Brain microvascular endothelial cell (primary cell): ENCODE measurements around the gene METTL25B.

Source experiments
- DNase-seq: peaks from one replicate; pipeline ENCODE4 v3.0.0-alpha.2; 2020
- H3K27ac ChIP-seq: fragments of 250-450 bp; sonication (Bioruptor Pico); 2 replicates; pipeline ENCODE4 v1.5.1; 2020; ENCODE audit warnings: mild to moderate bottlenecking, moderate library complexity
- H3K27me3 ChIP-seq: fragments of 250-450 bp; sonication (Bioruptor Pico); replicated peaks from 2 replicates; pipeline ENCODE4 v1.5.1; 2020; ENCODE audit warnings: mild to moderate bottlenecking
- H3K36me3 ChIP-seq: fragments of 250-450 bp; sonication (Bioruptor Pico); replicated peaks from 2 replicates; pipeline ENCODE4 v1.5.1; 2020; ENCODE audit warnings: mild to moderate bottlenecking
- H3K4me3 ChIP-seq: 2 replicates; pipeline ENCODE4 v1.5.1; 2011; ENCODE audit warnings: low read depth, mild to moderate bottlenecking, control low read depth, low read length, moderate library complexity
- in situ Hi-C: cut with HindIII; loops from 2 replicates; pipeline ENCODE4 v1.10.0; 2017; ENCODE audit warnings: low sequenced_read_pairs, low pct_ligation_motif_present
- TF ChIP-seq, protein P1 (sequence below): IDR thresholded peaks from 2 replicates; pipeline ENCODE4 v1.5.1; 2011; ENCODE audit warnings: low read depth, mild to moderate bottlenecking, moderate library complexity, low read length, control low read depth, inconsistent platforms; ENCODE audit errors: missing control alignments

Gene METTL25B

DNA sequence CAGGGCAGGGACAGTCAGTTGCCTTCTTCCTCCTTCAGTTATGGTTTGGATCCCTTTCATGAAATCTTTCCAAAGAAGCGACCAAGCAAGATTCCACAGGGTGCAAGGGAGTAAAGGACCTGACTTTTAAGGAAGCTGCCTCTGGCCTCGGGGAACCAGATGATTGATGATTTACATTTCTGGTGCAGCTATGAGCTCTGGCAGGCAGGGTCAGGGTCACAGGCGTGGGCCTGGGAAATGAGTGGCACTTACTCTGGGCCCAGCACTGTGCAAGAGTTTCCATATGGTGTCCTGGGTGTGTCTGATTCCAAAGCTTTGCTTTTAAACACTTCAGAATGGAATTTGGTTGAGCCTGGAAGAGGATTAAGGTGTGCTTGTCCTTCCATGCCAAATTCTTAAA is 15.6 kb upstream of the METTL25B start:
- Histone ChIP-seq H3K4me3 (no peak overlapping the region), H3K36me3 (no peaks in the 10 kb centered on the region), H3K27ac (no peak overlapping the region), H3K27me3 (no peaks in the 10 kb centered on the region)
- TF ChIP-seq, protein P1, sequence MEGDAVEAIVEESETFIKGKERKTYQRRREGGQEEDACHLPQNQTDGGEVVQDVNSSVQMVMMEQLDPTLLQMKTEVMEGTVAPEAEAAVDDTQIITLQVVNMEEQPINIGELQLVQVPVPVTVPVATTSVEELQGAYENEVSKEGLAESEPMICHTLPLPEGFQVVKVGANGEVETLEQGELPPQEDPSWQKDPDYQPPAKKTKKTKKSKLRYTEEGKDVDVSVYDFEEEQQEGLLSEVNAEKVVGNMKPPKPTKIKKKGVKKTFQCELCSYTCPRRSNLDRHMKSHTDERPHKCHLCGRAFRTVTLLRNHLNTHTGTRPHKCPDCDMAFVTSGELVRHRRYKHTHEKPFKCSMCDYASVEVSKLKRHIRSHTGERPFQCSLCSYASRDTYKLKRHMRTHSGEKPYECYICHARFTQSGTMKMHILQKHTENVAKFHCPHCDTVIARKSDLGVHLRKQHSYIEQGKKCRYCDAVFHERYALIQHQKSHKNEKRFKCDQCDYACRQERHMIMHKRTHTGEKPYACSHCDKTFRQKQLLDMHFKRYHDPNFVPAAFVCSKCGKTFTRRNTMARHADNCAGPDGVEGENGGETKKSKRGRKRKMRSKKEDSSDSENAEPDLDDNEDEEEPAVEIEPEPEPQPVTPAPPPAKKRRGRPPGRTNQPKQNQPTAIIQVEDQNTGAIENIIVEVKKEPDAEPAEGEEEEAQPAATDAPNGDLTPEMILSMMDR, result no peak
- DNase-seq, result no peak
- in situ Hi-C loops, result no loop called here

GRCh38 chr1:156714830-156715229 is 13.4 kb upstream of the METTL25B start:
- Histone ChIP-seq H3K36me3 (no peaks in the 10 kb centered on the region), H3K4me3 (no peak overlapping the region), H3K27ac (no peak overlapping the region), H3K27me3 (no peaks in the 10 kb centered on the region)
- in situ Hi-C loops, result no loop called here
- TF ChIP-seq, protein P1, result no peak
- no peak for DNase-seq

GRCh38 chr1:156717351-156717750 is 10.9 kb upstream of the METTL25B start:
- Histone ChIP-seq H3K27me3 (no peaks in the 10 kb centered on the region), H3K27ac (no peak overlapping the region), H3K36me3 (peaks cover 14% of the 10 kb centered on the region), H3K4me3 (no peak overlapping the region)
- TF ChIP-seq, protein P1, result no peak
- no peak for DNase-seq
- in situ Hi-C loops, result no loop called here

DNA sequence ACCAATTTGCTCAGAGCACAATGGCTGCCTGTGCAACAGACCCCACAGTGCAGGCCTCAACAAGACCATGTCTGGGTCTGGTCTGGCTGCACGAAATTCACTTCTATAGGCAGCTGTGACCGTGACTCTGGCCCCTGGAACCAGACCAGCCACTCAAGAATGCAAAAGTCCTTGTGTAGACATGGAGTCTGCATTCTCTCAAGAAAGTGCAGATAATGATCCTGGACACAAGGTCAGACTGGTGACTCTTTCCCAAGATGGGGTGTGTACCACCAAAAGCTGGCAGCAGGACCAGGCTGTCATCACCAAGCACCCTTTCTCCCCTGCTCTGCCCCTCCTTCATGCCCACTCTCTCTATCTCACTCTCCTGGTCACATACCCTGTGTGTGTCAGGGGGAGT is 7.1 kb upstream of the METTL25B start:
- TF ChIP-seq, protein P1, result no peak
- in situ Hi-C loops, result no loop called here
- peaks cover 34% of the 10 kb centered on the region for H3K36me3 ChIP-seq
- DNase-seq, result no peak
- H3K4me3 ChIP-seq, result no peak overlapping the region
- H3K27ac ChIP-seq, result no peak overlapping the region
- no peaks in the 10 kb centered on the region for H3K27me3 ChIP-seq

DNA sequence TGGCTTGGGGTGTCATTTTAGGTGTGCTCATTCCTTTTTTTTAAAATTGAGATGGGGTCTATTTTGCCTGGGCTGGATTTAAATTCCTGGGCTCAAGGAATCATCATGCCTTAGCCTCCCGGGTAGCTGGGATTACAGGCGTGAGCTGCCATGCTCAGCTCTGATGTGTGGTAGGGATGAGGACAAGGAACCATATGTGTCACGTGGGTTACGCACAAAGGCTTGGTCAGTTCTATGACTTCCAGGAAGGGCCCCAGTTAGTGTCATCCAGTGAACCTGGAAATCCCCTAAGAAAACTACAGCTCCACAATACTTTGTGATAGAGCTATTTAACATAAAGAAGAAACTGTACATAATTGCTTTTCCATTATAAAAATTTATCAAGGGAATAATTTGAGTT is 6.7 kb upstream of the METTL25B start:
- H3K36me3 ChIP-seq, result peaks cover 34% of the 10 kb centered on the region
- DNase-seq, result no peak
- no peak overlapping the region for H3K4me3 ChIP-seq
- in situ Hi-C loops, result no loop called here
- H3K27ac ChIP-seq, result no peak overlapping the region
- H3K27me3 ChIP-seq, result no peaks in the 10 kb centered on the region
- TF ChIP-seq, protein P1, result no peak

DNA sequence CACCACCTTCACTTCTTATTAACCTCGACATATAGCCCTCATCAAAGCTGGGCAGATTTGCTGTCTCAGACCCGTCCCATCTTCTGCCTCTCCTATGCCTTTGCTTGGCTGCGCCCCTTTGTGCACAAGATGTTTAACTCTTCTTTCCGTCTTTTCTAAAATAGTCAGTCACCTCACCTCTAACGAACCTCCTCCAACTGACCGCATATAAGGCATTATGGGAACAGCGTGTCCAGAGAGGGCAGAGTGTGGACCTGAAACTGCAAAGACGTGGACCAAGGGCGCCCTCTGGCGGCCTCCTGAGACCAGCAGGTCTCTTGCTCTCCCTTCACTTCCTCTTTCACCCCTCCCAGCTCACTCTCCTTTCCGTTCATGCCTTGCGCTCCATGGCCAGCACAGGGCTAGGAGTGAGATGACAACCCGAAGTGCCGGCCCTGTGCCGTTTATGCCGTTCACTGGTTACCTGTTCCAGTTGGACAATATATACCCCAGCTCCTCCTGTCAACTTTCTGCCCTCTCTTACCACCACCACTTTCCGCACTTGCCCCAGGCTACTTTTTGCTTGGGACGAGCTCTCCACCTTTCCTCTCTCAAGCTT is 2.5 kb upstream of the METTL25B start:
- TF ChIP-seq, protein P1, result peak; percentile 97
- H3K4me3 ChIP-seq, result peak overlapping the region; percentile 48
- H3K36me3 ChIP-seq, result peaks cover 32% of the 10 kb centered on the region
- no peak overlapping the region for H3K27ac ChIP-seq
- peak; percentile 84 for DNase-seq
- in situ Hi-C loops, result no loop called here
- H3K27me3 ChIP-seq, result no peaks in the 10 kb centered on the region
